Psoas muscle (tissue), 8 donors: ENCODE results near the gene PDCD7. TPM values are rescaled to one million over a fixed set of nuclear protein-coding genes. Genes with fewer than 3 reads are reported as not detected.
"Not testable (repeated sequence)": the region's sequence is repeated elsewhere in the genome, so short reads cannot be mapped to it uniquely, and the experiment has no call there.

Experiments used
- ATAC-seq, 4 donors: fragments of 200-7000 bp; cut with Tn5 transposase; one replicate each; pipeline ENCODE4 v1.9.1; 2020; ENCODE audit warnings: moderate library complexity in 3 of 4, mild to moderate bottlenecking in 2 of 4
- DNase-seq, 2 donors: peaks; one replicate each; pipeline ENCODE4 v3.0.0-alpha.2; 2020
- H3K27ac ChIP-seq: fragments of 200-600 bp; one replicate; pipeline ENCODE4 v1.8.0; 2022
- H3K27me3 ChIP-seq, 3 donors: fragments of 200-600 bp in 1 of 3; one replicate each; pipeline versions ENCODE4 v1.6.1 to v1.8.0; 2013 to 2022; ENCODE audit warnings: low read length in 2 of 3, mild to moderate bottlenecking in 2 of 3, moderate library complexity in 1 of 3; ENCODE audit not compliant: insufficient read depth in 3 of 3
- H3K36me3 ChIP-seq, 2 donors: fragments of 200-600 bp in 1 of 2; one replicate each; pipeline versions ENCODE4 v1.6.1 to v1.8.0; 2013 to 2022; ENCODE audit warnings: low read depth in 1 of 2, mild to moderate bottlenecking in 1 of 2, moderate library complexity in 1 of 2; ENCODE audit not compliant: insufficient read depth in 1 of 2
- H3K4me1 ChIP-seq: fragments of 200-600 bp; one replicate; pipeline ENCODE4 v1.8.0; 2022
- H3K4me3 ChIP-seq: fragments of 200-600 bp; one replicate; pipeline ENCODE4 v1.8.0; 2022; ENCODE audit warnings: mild to moderate bottlenecking
- H3K9me3 ChIP-seq: fragments of 200-600 bp; one replicate; pipeline ENCODE4 v1.8.0; 2022
- CTCF ChIP-seq: fragments of 200-600 bp; IDR thresholded peaks from one replicate; pipeline ENCODE4 v1.8.0; 2022; ENCODE audit warnings: antibody characterized with exemption
- whole genome bisulfite sequencing, 3 donors: extraction: QIAGEN DNeasy Blood & Tissue Kit; methylation state at CpG; one replicate each; pipeline versions ENCODE4 v1.1.6 to v1.1.7; 2013; 5-methylcytosine and 5-hydroxymethylcytosine counted together
- intact Hi-C, 2 donors: fragments of 100-400 bp; cut with DNase I; formaldehyde crosslinking; loops; one replicate each; pipeline versions ENCODE4 v1.11.0 to v1.14.2; 2022
- polyA plus RNA-seq, 3 donors: library from polyadenylated mRNA; stranded (reverse); fragments of 200-250 nt; gene quantifications; one replicate each; pipeline ENCODE4 v1.2.3, GENCODE V29; 2013
- total RNA-seq, 4 donors: library from RNA; stranded (reverse); fragmentation: NEBNext Ultra II Directional in 2 of 4; extraction: Animal tissue kit (Norgen Biotek cat#: 25700) in 2 of 4; gene quantifications; one replicate each; pipeline versions ENCODE4 v1.2.1 to v1.2.4, GENCODE V29; 2021 to 2023
- donor health status: healthy with polysubstance abuse.
- donor health status: DM: no; HTN: no; CAD: no; lungs with moderate emphysema.
- donor health status: Bipolar disorder and iron deficiency.
- donor health status: healthy.
- donor health status: DM: yes; HTN: yes; CAD: no.
- donor health status: DM: no; HTN: no; CAD: no.
- donor health status: DM: no; HTN: no; CAD: no.
- donor health status: DM: yes; HTN: yes; CAD: no.

Gene PDCD7
- total and polyA plus RNA-seq, 7 donors = 6.8 to 22.4 (median 14.5) TPM

- WGBS, 3 donors = 69 to 85% (median 76%) methylated on average over 14 of the region's 14 CpGs
- ATAC-seq (peak in 1 of 4 donors; percentile 71), DNase-seq (no peak)
- Histone ChIP-seq H3K4me3 (no peak overlapping the region), H3K9me3 (no peaks in the 10 kb centered on the region), H3K27me3 (no peaks in the 10 kb centered on the region), H3K36me3 (peaks cover 4 to 33% of the 10 kb centered on the region in 2 donors), H3K4me1 (peaks cover 13% of the 10 kb centered on the region), H3K27ac (no peak overlapping the region)
- TF ChIP-seq CTCF = no peak
- intact Hi-C loops = no loop called here
Observed at GRCh38 chr15:65094294-65094995, 39.2 kb downstream of the PDCD7 start.

DNA sequence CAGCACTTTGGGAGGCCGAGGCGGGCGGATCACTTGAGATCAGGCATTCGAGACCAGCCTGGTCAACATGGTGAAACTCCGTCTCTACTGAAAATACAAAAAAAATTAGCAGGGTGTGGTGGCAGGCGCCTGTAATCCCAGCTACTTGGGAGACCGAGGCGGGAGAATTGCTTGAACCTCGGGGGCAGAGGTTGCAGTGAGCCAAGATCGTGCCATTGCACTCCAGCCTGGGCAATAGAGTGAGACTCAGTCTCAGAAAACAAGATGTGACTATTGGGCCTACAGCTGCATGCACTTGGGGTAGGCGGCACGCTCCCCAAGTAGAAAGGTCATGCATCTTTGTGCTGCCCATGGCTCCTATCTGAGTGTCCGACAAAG is 39.8 kb downstream of the PDCD7 start:
- not testable (repeated sequence) for H3K27me3 ChIP-seq, H3K9me3 ChIP-seq
- WGBS, 3 donors = 93 to 96% (median 94%) methylated on average over 13 of the region's 13 CpGs

DNA sequence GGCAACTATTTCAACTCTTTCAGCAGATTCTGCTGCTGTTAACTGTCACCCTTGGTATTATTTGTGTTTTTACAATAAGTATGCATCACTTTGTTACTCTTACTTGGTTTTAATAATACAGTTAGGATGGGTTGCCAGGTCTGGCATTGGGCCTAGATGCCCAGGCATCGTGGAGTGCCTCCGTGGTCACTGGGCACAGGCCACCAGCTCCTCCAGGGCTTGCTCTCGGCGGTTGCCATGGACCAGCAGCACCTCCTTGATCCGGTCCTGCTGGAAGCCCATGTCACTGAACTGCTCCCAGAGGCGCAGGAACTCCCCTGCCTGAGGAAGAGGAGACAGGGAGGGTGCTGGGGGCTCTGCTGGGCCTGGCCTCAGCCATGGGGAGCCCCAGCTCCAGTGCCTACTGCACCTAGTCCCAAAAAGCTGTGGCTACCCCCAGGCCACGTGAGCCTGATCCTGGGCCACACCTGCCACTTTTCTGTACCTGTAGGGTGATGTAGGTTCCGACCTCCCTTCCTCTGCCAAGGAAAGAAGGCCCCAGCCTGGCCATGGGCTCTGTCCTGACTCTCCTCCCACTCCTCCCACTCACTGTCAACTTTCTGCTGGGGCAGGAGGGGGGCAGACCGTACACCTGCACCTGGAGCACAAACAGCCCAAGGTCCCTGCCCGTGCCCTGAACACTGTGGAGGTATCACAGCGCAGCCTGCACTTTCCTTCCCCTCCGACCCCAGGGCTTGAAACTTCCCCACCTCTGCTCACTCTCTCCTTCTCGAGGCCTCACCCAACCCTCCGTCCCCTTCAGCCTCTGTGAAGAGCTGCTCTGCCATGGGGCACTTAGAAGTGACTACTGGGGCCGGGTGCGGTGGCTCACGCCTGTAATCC is 40.5 kb downstream of the PDCD7 start:
- Histone ChIP-seq H3K4me1 (peaks cover 19% of the 10 kb centered on the region), H3K36me3 (peaks cover 3 to 20% of the 10 kb centered on the region in 2 donors), H3K4me3 (no peak overlapping the region), H3K27me3 (no peaks in the 10 kb centered on the region), H3K27ac (no peak overlapping the region), H3K9me3 (no peaks in the 10 kb centered on the region)
- ATAC-seq (no peak), DNase-seq (no peak)
- intact Hi-C loops = no loop called here
- TF ChIP-seq CTCF = no peak
- 82 to 88% (median 83%) methylated on average over 16 to 17 of the region's 17 CpGs for WGBS, 3 donors

More for the DNA sequence above, 39.8 kb downstream of the PDCD7 start:
- ATAC-seq, DNase-seq, intact Hi-C loops, H3K4me3 ChIP-seq, H3K27ac ChIP-seq: not testable (repeated sequence)
- H3K4me1 ChIP-seq = peaks cover 17% of the 10 kb centered on the region
- peaks cover 4 to 26% of the 10 kb centered on the region in 2 donors for H3K36me3 ChIP-seq

DNA sequence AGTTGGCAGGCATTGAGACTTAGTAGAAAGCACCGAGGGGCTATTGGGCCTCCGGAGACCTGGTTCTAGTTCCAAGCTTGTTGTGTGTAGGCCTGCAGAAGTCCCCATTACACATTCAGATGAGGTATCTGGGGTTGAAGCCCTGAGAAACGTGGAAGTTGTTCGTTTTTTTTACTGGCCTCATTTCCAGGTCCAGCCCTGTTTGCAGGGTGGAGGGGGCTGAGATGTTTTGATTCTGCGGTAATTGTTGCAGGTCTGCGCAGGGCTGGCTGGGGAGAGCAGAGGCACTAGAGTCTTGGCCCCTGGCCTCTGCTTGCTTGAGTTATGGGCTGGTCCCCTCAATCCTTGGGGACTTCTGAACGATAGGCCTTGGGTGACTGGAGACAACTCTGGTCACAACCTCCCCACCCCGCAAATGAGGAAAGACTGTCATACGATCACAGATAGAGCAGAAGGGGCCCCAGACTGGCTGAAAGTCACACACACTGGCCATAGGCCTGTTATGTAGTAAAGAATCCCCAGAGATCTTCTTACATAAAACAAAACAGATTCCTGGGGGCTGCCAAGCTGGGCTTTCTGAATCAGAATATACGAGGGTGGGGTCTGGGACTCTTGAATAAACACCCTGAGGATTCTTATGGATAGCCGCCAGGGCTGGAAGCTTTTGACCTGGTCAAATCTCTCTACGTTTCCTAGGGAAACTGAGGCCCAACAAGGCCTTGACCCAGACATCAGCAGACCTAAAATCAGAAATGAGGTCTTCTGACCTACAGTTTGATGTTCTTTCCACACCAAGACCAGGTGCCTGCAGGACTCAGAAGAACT is 41.5 kb downstream of the PDCD7 start:
- no peaks in the 10 kb centered on the region for H3K9me3 ChIP-seq
- no peak for ATAC-seq
- intact Hi-C loops = no loop called here
- TF ChIP-seq CTCF = no peak
- H3K27ac ChIP-seq = no peak overlapping the region
- no peaks in the 10 kb centered on the region for H3K27me3 ChIP-seq
- no peak for DNase-seq
- peaks cover 0 to 10% of the 10 kb centered on the region in 2 donors for H3K36me3 ChIP-seq
- 70 to 75% (median 71%) methylated on average over 12 of the region's 12 CpGs for WGBS, 3 donors
- no peak overlapping the region for H3K4me3 ChIP-seq
- peaks cover 27% of the 10 kb centered on the region for H3K4me1 ChIP-seq
